ENCODE measurements around the gene C10orf67.

Gene C10orf67

DNA sequence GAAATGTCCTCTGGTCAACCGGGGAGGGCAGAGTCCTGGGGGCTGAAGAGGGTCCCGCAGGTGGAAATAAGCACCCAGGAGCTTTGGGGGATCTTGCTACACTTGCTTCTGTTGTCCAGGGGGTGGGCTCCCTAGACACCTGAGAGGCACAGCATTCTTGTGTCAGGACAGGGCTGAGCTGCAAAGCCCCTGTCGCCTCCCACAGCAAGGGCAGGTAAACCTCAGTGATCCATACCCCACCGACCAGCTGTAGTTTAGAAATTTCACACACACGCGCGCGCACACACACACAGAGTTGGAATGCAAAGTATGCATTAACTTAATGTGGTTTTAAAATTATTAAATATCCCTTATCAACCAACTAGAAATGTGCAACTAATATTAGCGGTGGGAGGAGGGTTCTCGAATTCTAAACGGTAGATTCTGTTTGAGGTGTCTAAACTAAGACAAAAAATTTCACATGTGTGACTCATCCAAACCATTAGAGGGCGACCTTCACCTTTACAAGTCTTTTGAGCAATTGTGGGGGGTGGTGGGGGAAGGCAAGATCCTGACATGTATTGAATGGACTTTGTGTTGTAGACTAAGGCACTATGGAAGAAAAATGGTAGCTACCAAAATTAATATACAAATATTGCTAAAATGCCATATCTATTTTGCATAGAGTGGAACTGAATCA is 186.8 kb downstream of the C10orf67 start:
- no peak for DNase-seq

DNA sequence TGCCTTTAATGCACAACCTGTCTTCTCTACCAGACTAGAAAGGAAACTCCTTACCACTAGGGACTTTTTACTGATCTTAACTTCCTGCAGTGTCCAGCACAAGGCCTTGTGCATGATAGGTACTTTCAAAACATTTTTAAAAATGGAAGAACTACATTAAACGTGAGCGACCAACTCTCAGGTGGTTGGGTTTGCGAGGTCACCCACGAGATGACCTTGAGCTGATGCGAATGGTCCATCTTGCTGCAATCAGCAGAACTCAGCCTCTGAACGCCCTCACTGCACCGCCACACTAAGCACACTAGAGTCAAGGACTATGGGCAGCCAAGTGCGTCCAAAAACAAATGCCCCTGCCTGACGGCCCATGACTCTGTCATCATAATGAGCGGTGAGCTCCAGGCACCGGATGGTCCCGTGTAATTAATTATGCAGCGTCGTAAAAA is 187.3 kb downstream of the C10orf67 start:
- no peak for DNase-seq

- DNase-seq: no peak
Measured at GRCh38 chr10:23156447-23157150, 188.0 kb downstream of the C10orf67 start.

DNA sequence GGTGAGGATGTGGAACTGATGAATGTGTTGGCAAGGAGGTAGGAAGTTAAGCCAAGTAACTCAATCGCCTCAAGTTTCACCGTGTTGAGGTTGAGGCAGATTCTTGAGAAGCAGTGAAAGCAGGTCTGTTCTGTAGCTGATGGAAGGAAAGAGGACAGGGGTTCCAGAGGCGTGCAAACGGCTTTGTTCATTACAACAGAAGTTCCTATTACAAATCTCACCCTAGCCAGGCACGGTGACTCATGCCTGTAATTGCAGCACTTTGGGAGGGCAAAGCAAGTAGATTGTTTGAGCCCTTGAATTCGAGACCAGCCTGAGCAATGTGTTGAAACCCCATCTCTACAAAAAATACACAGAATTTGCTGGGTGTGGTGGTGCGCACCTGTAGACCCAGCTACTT is 189.4 kb downstream of the C10orf67 start:
- no peak for DNase-seq
